CD14-positive monocyte (primary cell): ENCODE data around the gene GABRB2. TPM values are rescaled to one million over a fixed set of nuclear protein-coding genes. Genes with fewer than 3 reads are reported as not detected.

ENCODE experiments used
- DNase-seq, 3 donors: peaks; one replicate each; pipeline ENCODE4 v3.0.0-alpha.2; 2011 to 2022
- H2AFZ ChIP-seq: 2 replicates; pipeline ENCODE4 v1.6.0; 2012; ENCODE audit warnings: mild to moderate bottlenecking, low read depth, low read length, inconsistent platforms; ENCODE audit not compliant: insufficient read depth, poor library complexity, severe bottlenecking
- H3K27ac ChIP-seq, 2 donors: 1 replicate in 1 of 2; 2 replicates in 1 of 2; pipeline ENCODE4 v1.5.1; 2012 to 2013; ENCODE audit warnings: low read length in 2 of 2, control low read depth in 1 of 2, inconsistent platforms in 1 of 2, low read depth in 1 of 2, mild to moderate bottlenecking in 1 of 2
- H3K27me3 ChIP-seq, 2 donors: one replicate each; pipeline versions ENCODE4 v1.6.0 to v1.6.1; 2011 to 2013; ENCODE audit warnings: low read length in 2 of 2; ENCODE audit not compliant: control insufficient read depth in 2 of 2, insufficient read depth in 2 of 2
- H3K36me3 ChIP-seq, 2 donors: replicated peaks in 1 of 2; 1 replicate in 1 of 2; 2 replicates in 1 of 2; pipeline versions ENCODE4 v1.5.1 to v1.6.1; 2012 to 2013; ENCODE audit warnings: low read length in 2 of 2, control low read depth in 1 of 2, inconsistent platforms in 1 of 2, mild to moderate bottlenecking in 1 of 2; ENCODE audit not compliant: insufficient read depth in 2 of 2, control insufficient read depth in 1 of 2
- H3K4me1 ChIP-seq, 2 donors: 1 replicate in 1 of 2; 2 replicates in 1 of 2; pipeline versions ENCODE4 v1.5.1 to v1.6.1; 2012 to 2013; ENCODE audit warnings: low read length in 2 of 2, control low read depth in 1 of 2, inconsistent platforms in 1 of 2, mild to moderate bottlenecking in 1 of 2, moderate library complexity in 1 of 2; ENCODE audit not compliant: insufficient read depth in 2 of 2, control insufficient read depth in 1 of 2
- H3K4me2 ChIP-seq: replicated peaks from 2 replicates; pipeline ENCODE3; 2012; ENCODE audit warnings: low read length, moderate library complexity, mild to moderate bottlenecking; ENCODE audit not compliant: poor library complexity, severe bottlenecking; ENCODE audit errors: extremely low read depth
- H3K4me3 ChIP-seq, 3 experiments: fragments of 200-600 bp in 1 of 3; sonication (generic) in 1 of 3; replicated peaks in 1 of 3; 1 replicate in 2 of 3; 2 replicates in 1 of 3; pipeline ENCODE4 v1.5.1; 2011 to 2013; ENCODE audit warnings: low read length in 3 of 3, mild to moderate bottlenecking in 3 of 3, control low read depth in 2 of 3, low read depth in 2 of 3, inconsistent platforms in 1 of 3, moderate library complexity in 1 of 3
- H3K79me2 ChIP-seq: 2 replicates; pipeline ENCODE4 v1.6.0; 2012; ENCODE audit warnings: mild to moderate bottlenecking, control low read depth, inconsistent platforms, low read length, moderate library complexity; ENCODE audit not compliant: insufficient read depth
- H3K9ac ChIP-seq: 2 replicates; pipeline ENCODE4 v1.6.0; 2017; ENCODE audit warnings: low read length, mild to moderate bottlenecking; ENCODE audit not compliant: insufficient read depth, poor library complexity, severe bottlenecking
- H3K9me3 ChIP-seq, 2 donors: replicated peaks in 1 of 2; 1 replicate in 1 of 2; 2 replicates in 1 of 2; pipeline versions ENCODE4 v1.5.1 to v1.6.1; 2012 to 2013; ENCODE audit warnings: low read length in 2 of 2, control low read depth in 1 of 2; ENCODE audit not compliant: control insufficient read depth in 1 of 2, insufficient read depth in 1 of 2
- H4K20me1 ChIP-seq: 2 replicates; pipeline ENCODE4 v1.6.0; 2012; ENCODE audit warnings: mild to moderate bottlenecking, low read length, control low read depth, moderate library complexity; ENCODE audit not compliant: insufficient read depth
- H3K27ac Mint-ChIP-seq, 7 donors: one replicate each; pipeline ENCODE4 v1.8.0; 2020; ENCODE audit warnings: mild to moderate bottlenecking in 7 of 7, mixed read lengths in 7 of 7, moderate library complexity in 6 of 7, inconsistent platforms in 2 of 7
- H3K27me3 Mint-ChIP-seq, 3 donors: one replicate each; pipeline ENCODE4 v1.8.0; 2021 to 2022; ENCODE audit warnings: low read depth in 3 of 3, mild to moderate bottlenecking in 3 of 3, mixed read lengths in 3 of 3, moderate library complexity in 3 of 3, inconsistent platforms in 1 of 3
- H3K36me3 Mint-ChIP-seq, 2 donors: one replicate each; pipeline ENCODE4 v1.8.0; 2020; ENCODE audit warnings: mixed read lengths in 2 of 2, inconsistent platforms in 1 of 2, mild to moderate bottlenecking in 1 of 2
- H3K4me1 Mint-ChIP-seq: one replicate; pipeline ENCODE4 v1.8.0; 2020; ENCODE audit warnings: mild to moderate bottlenecking, mixed read lengths
- H3K4me3 Mint-ChIP-seq, 2 donors: one replicate each; pipeline ENCODE4 v1.8.0; 2020; ENCODE audit warnings: mild to moderate bottlenecking in 2 of 2, mixed read lengths in 2 of 2, moderate library complexity in 1 of 2
- H3K9me3 Mint-ChIP-seq, 7 donors: one replicate each; pipeline ENCODE4 v1.8.0; 2020 to 2022; ENCODE audit warnings: mixed read lengths in 7 of 7, mild to moderate bottlenecking in 6 of 7, moderate library complexity in 6 of 7, inconsistent platforms in 2 of 7
- WGBS: methylation state at CpG from one replicate; pipeline ENCODE4 v1.1.5; 2013; ENCODE audit warnings: missing lambda C conversion rate; ENCODE audit not compliant: insufficient coverage; 5-methylcytosine and 5-hydroxymethylcytosine counted together
- intact Hi-C, 2 donors: fragments of 100-400 bp; cut with micrococcal nuclease; formaldehyde crosslinking; loops; one replicate each; pipeline versions ENCODE4 v1.15.0 to v1.15.1; 2023
- polyA plus RNA-seq, 3 donors: library from polyadenylated mRNA; depleted of rRNA in 1 of 3; unstranded in 2 of 3; stranded (reverse) in 1 of 3; fragments of 300-500 nt in 2 of 3; fragments of >200 nt in 1 of 3; fragmentation: Illumina TruSeq in 2 of 3; gene quantifications; 1 replicate in 2 of 3; 2 replicates in 1 of 3; pipeline ENCODE4 v1.2.3, GENCODE V29; 2012 to 2021
- TF ChIP-seq, protein P1 (sequence below): fragments of 200-600 bp; IDR thresholded peaks from one replicate; pipeline ENCODE4 v1.8.0; 2022; ENCODE audit warnings: antibody characterized with exemption, mild to moderate bottlenecking

GABRB2 gene
- polyA plus RNA-seq, 3 donors, result not detected

DNA sequence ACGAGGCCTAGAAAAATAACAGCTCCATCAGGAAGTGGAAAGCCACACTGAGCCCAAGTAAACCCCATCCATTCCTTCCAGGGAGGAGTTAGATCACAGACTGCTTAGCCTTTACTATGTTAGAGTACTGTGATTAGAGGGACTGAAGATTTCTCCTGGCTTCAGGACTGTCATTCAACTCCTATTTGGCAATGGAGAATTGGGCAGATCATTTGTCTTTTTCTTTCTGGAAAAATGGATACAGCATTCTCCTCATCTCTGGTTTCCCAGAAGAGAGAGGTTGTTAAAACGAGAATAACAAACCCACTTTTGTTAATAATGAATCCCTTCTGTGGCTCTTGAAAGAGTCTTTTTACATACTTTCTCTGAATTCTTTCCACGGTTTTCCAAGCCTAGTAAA, 150.4 kb downstream of the GABRB2 start:
- Histone ChIP-seq H3K4me3 (no peak overlapping the region), H4K20me1 (no peaks in the 10 kb centered on the region), H3K4me1 (no peaks in the 10 kb centered on the region), H3K9me3 (no peaks in the 10 kb centered on the region), H2AFZ (no peak overlapping the region), H3K4me2 (no peak overlapping the region), H3K9ac (no peak overlapping the region), H3K79me2 (no peaks in the 10 kb centered on the region), H3K27ac (no peak overlapping the region), H3K36me3 (no peaks in the 10 kb centered on the region), H3K27me3 (no peaks in the 10 kb centered on the region)
- H3K27me3 Mint-ChIP-seq, result no peaks in the 10 kb centered on the region
- H3K4me3 Mint-ChIP-seq, result no peak overlapping the region
- no peaks in the 10 kb centered on the region for H3K9me3 Mint-ChIP-seq
- H3K36me3 Mint-ChIP-seq, result no peaks in the 10 kb centered on the region
- intact Hi-C loops, result no loop called here
- H3K27ac Mint-ChIP-seq, result no peak overlapping the region
- no peak for DNase-seq
- no peaks in the 10 kb centered on the region for H3K4me1 Mint-ChIP-seq
- TF ChIP-seq, protein P1, sequence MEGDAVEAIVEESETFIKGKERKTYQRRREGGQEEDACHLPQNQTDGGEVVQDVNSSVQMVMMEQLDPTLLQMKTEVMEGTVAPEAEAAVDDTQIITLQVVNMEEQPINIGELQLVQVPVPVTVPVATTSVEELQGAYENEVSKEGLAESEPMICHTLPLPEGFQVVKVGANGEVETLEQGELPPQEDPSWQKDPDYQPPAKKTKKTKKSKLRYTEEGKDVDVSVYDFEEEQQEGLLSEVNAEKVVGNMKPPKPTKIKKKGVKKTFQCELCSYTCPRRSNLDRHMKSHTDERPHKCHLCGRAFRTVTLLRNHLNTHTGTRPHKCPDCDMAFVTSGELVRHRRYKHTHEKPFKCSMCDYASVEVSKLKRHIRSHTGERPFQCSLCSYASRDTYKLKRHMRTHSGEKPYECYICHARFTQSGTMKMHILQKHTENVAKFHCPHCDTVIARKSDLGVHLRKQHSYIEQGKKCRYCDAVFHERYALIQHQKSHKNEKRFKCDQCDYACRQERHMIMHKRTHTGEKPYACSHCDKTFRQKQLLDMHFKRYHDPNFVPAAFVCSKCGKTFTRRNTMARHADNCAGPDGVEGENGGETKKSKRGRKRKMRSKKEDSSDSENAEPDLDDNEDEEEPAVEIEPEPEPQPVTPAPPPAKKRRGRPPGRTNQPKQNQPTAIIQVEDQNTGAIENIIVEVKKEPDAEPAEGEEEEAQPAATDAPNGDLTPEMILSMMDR, result no peak
- no CpG with 5 or more reads among the region's 3 CpGs for WGBS

DNA sequence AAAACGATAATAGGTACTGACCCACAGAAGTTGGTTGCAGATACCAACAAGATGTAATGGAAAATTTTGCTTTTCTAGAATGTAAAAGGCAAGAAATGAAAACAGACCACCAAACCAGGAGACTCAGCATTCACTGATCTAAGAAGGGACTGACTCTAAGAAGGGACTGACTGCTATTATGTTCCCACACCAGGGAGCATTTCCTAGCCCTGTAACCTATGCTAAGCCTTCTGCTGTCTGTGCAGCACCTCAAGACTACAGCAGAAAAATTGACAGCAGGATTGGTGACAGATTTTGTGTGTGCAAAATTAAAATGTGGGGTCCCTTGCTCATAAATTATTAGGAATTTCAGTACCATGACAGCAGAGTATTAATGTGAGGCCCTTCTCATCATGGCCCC, 154.8 kb downstream of the GABRB2 start:
- DNase-seq, result no peak
- no peaks in the 10 kb centered on the region for H3K36me3 Mint-ChIP-seq
- Histone ChIP-seq H3K9me3 (no peaks in the 10 kb centered on the region), H3K4me1 (no peaks in the 10 kb centered on the region), H3K79me2 (no peaks in the 10 kb centered on the region), H3K4me3 (no peak overlapping the region), H3K27ac (no peak overlapping the region), H3K36me3 (no peaks in the 10 kb centered on the region), H4K20me1 (no peaks in the 10 kb centered on the region), H3K4me2 (no peak overlapping the region), H3K27me3 (no peaks in the 10 kb centered on the region), H2AFZ (no peak overlapping the region), H3K9ac (no peak overlapping the region)
- WGBS, result no CpG with 5 or more reads among the region's 1 CpG
- H3K4me3 Mint-ChIP-seq, result no peak overlapping the region
- H3K4me1 Mint-ChIP-seq, result no peaks in the 10 kb centered on the region
- TF ChIP-seq, protein P1, result no peak
- H3K27ac Mint-ChIP-seq, result no peak overlapping the region
- no peaks in the 10 kb centered on the region for H3K27me3 Mint-ChIP-seq
- intact Hi-C loops, result no loop called here
- no peaks in the 10 kb centered on the region for H3K9me3 Mint-ChIP-seq
